OCI-LY3 (cell line): ENCODE results near the gene SNX13.

Source experiments
- H2AFZ ChIP-seq: fragments of 200-600, 300-600 bp; shearing (Covaris generic); 2 replicates; pipeline ENCODE4 v1.6.0; 2014; ENCODE audit warnings: antibody characterized with exemption, low read depth, low read length
- H3K27ac ChIP-seq: fragments of 200-600, 300-600 bp; sonication (generic); 2 replicates; pipeline ENCODE4 v1.5.1; 2014; ENCODE audit warnings: mild to moderate bottlenecking, low read length, moderate library complexity, mixed read lengths
- H3K27me3 ChIP-seq: fragments of 200-600, 300-600 bp; sonication (generic); 2 replicates; pipeline ENCODE4 v1.6.1; 2014; ENCODE audit warnings: low read depth, low read length, mixed read lengths
- H3K36me3 ChIP-seq: fragments of 200-600, 300-600 bp; sonication (generic); replicated peaks from 2 replicates; pipeline ENCODE3; 2014; ENCODE audit warnings: low read depth, low read length, mixed read lengths
- H3K4me1 ChIP-seq: fragments of 300-600, 200-600 bp; sonication (generic); 2 replicates; pipeline ENCODE4 v1.6.1; 2014; ENCODE audit warnings: low read length, mixed read lengths
- H3K4me2 ChIP-seq: fragments of 200-600, 300-600 bp; sonication (generic); 2 replicates; pipeline ENCODE4 v1.6.1; 2014; ENCODE audit warnings: low read length, mixed read lengths
- H3K4me3 ChIP-seq: fragments of 300-600, 200-600 bp; sonication (generic); 2 replicates; pipeline ENCODE4 v1.5.1; 2014; ENCODE audit warnings: antibody characterized with exemption, mild to moderate bottlenecking, low read length, moderate library complexity
- H3K79me2 ChIP-seq: fragments of 300-600, 200-600 bp; shearing (Covaris generic); 2 replicates; pipeline ENCODE4 v1.6.1; 2014; ENCODE audit warnings: mild to moderate bottlenecking, low read length, mixed read lengths
- H3K9ac ChIP-seq: fragments of 300-600, 200-600 bp; shearing (Covaris generic); 2 replicates; pipeline ENCODE4 v1.6.0; 2014; ENCODE audit warnings: mild to moderate bottlenecking, low read length, moderate library complexity
- H3K9me3 ChIP-seq: fragments of 200-600, 300-600 bp; shearing (Covaris generic); 2 replicates; pipeline ENCODE4 v1.6.1; 2014; ENCODE audit warnings: low read length, mixed read lengths; ENCODE audit not compliant: insufficient read depth
- H4K20me1 ChIP-seq: fragments of 200-600, 300-600 bp; sonication (generic); 2 replicates; pipeline ENCODE4 v1.6.1; 2016; ENCODE audit warnings: low read length, mixed read lengths; ENCODE audit not compliant: insufficient read depth
- CTCF ChIP-seq: fragments of 200-600, 300-600 bp; sonication (generic); IDR thresholded peaks from 2 replicates; pipeline ENCODE4 v1.5.1; 2014; ENCODE audit warnings: antibody characterized with exemption, low read length, low read depth
- EZH2phosphoT487 ChIP-seq: fragments of 200-600 bp; shearing (Covaris generic); IDR thresholded peaks from 2 replicates; pipeline ENCODE4 v1.6.1; 2018; ENCODE audit warnings: antibody characterized with exemption, mixed run types, low read depth

Gene SNX13

GRCh38 chr7:17965603-17966002 lies 25.3 kb upstream of the SNX13 start:
- H4K20me1 ChIP-seq: no peaks in the 10 kb centered on the region
- no peak overlapping the region for H3K4me2 ChIP-seq
- H3K27ac ChIP-seq: no peak overlapping the region
- H3K36me3 ChIP-seq: no peaks in the 10 kb centered on the region
- H3K9me3 ChIP-seq: no peaks in the 10 kb centered on the region
- H3K4me1 ChIP-seq: peaks cover 7% of the 10 kb centered on the region
- no peak for TF ChIP-seq CTCF
- no peak for TF ChIP-seq EZH2phosphoT487
- no peaks in the 10 kb centered on the region for H3K27me3 ChIP-seq
- no peak overlapping the region for H2AFZ ChIP-seq
- no peaks in the 10 kb centered on the region for H3K79me2 ChIP-seq
- no peak overlapping the region for H3K9ac ChIP-seq
- no peak overlapping the region for H3K4me3 ChIP-seq

GRCh38 chr7:17963281-17963680 lies 23.0 kb upstream of the SNX13 start:
- no peak overlapping the region for H3K4me3 ChIP-seq
- H3K79me2 ChIP-seq: no peaks in the 10 kb centered on the region
- H3K9me3 ChIP-seq: no peaks in the 10 kb centered on the region
- no peak overlapping the region for H3K27ac ChIP-seq
- no peak overlapping the region for H3K4me2 ChIP-seq
- H4K20me1 ChIP-seq: no peaks in the 10 kb centered on the region
- H3K9ac ChIP-seq: no peak overlapping the region
- H3K27me3 ChIP-seq: no peaks in the 10 kb centered on the region
- TF ChIP-seq CTCF (no peak), EZH2phosphoT487 (no peak)
- H3K4me1 ChIP-seq: peaks cover 7% of the 10 kb centered on the region
- H2AFZ ChIP-seq: no peak overlapping the region
- no peaks in the 10 kb centered on the region for H3K36me3 ChIP-seq

- H3K79me2 ChIP-seq: no peaks in the 10 kb centered on the region
- H3K27me3 ChIP-seq: no peaks in the 10 kb centered on the region
- H4K20me1 ChIP-seq: no peaks in the 10 kb centered on the region
- H3K4me3 ChIP-seq: no peak overlapping the region
- no peak overlapping the region for H3K4me2 ChIP-seq
- H3K4me1 ChIP-seq: peaks cover 7% of the 10 kb centered on the region
- H3K9ac ChIP-seq: no peak overlapping the region
- no peaks in the 10 kb centered on the region for H3K36me3 ChIP-seq
- H3K27ac ChIP-seq: no peak overlapping the region
- TF ChIP-seq EZH2phosphoT487 (no peak), CTCF (no peak)
- H3K9me3 ChIP-seq: no peaks in the 10 kb centered on the region
- no peak overlapping the region for H2AFZ ChIP-seq
Measured at GRCh38 chr7:17962652-17963051, 22.4 kb upstream of the SNX13 start.

GRCh38 chr7:17957871-17958270 lies 17.6 kb upstream of the SNX13 start:
- Histone ChIP-seq H3K4me2 (no peak overlapping the region), H3K27me3 (no peaks in the 10 kb centered on the region), H4K20me1 (no peaks in the 10 kb centered on the region), H2AFZ (no peak overlapping the region), H3K36me3 (no peaks in the 10 kb centered on the region), H3K9ac (no peak overlapping the region), H3K9me3 (no peaks in the 10 kb centered on the region), H3K4me3 (no peak overlapping the region), H3K4me1 (peaks cover 5% of the 10 kb centered on the region), H3K27ac (no peak overlapping the region), H3K79me2 (no peaks in the 10 kb centered on the region)
- TF ChIP-seq EZH2phosphoT487: no peak
- no peak for TF ChIP-seq CTCF
